Testis (tissue), 3 donors: ENCODE results near the gene RERE. TPM values are rescaled to one million over a fixed set of nuclear protein-coding genes. Genes with fewer than 3 reads are reported as not detected.

Experiments
- DNase-seq: peaks from one replicate; pipeline ENCODE4 v3.0.0-alpha.2; 2019
- H3K27ac ChIP-seq, 2 donors: fragments of 200-600 bp; sonication (generic); one replicate each; pipeline ENCODE4 v1.5.1; 2019
- H3K27me3 ChIP-seq: fragments of 200-600 bp; sonication (generic); one replicate; pipeline ENCODE4 v1.5.1; 2019
- H3K36me3 ChIP-seq: fragments of 200-600 bp; sonication (generic); one replicate; pipeline ENCODE4 v1.5.1; 2017; ENCODE audit warnings: low read depth; ENCODE audit errors: missing control alignments
- H3K4me1 ChIP-seq: fragments of 200-600 bp; sonication (generic); one replicate; pipeline ENCODE4 v1.5.1; 2019
- H3K4me3 ChIP-seq, 2 donors: fragments of 200-600 bp; sonication (generic); one replicate each; pipeline ENCODE4 v1.5.1; 2017 to 2019
- H3K9me3 ChIP-seq: fragments of 200-600 bp; sonication (generic); one replicate; pipeline ENCODE4 v1.5.1; 2017
- POLR2A ChIP-seq: fragments of 450-650 bp; IDR thresholded peaks from one replicate; pipeline ENCODE4 v1.6.1; 2017; ENCODE audit warnings: antibody characterized with exemption, mild to moderate bottlenecking, moderate library complexity
- WGBS, 2 donors: methylation state at CpG; one replicate each; pipeline ENCODE4 v1.1.5; 2018; 5-methylcytosine and 5-hydroxymethylcytosine counted together
- intact Hi-C: fragments of 100-400 bp; cut with DNase I; formaldehyde crosslinking; loops from one replicate; pipeline ENCODE4 v1.15.1; 2023; ENCODE audit warnings: low total_unique reads
- polyA plus RNA-seq: library from polyadenylated mRNA; stranded (reverse); fragments of 350-450 nt; fragmentation: Illumina TruSeq; extraction: RNeasy Lipid Tissue Mini Kit (QIAGEN cat#74804); gene quantifications from one replicate; pipeline ENCODE4 v1.2.3, GENCODE V29; 2014; ENCODE audit warnings: low read depth, low replicate concordance; ENCODE audit not compliant: insufficient read depth
- total RNA-seq, 2 donors: library from RNA; depleted of rRNA; stranded (reverse); fragments of >200 nt; gene quantifications; one replicate each; pipeline ENCODE4 v1.2.3, GENCODE V29; 2016
- TF ChIP-seq, protein P1 (sequence below), 3 experiments: fragments of 450-650 bp in 2 of 3; fragments of 200-600 bp in 1 of 3; sonication (generic) in 1 of 3; IDR thresholded peaks; one replicate each; pipeline ENCODE4 v1.5.1; 2016 to 2019; ENCODE audit warnings: antibody characterized with exemption in 3 of 3, mild to moderate bottlenecking in 2 of 3, moderate library complexity in 1 of 3

RERE gene
- total and polyA plus RNA-seq, 3 donors from 2014 or later, result 90.8 to 229 (median 203) TPM

DNA sequence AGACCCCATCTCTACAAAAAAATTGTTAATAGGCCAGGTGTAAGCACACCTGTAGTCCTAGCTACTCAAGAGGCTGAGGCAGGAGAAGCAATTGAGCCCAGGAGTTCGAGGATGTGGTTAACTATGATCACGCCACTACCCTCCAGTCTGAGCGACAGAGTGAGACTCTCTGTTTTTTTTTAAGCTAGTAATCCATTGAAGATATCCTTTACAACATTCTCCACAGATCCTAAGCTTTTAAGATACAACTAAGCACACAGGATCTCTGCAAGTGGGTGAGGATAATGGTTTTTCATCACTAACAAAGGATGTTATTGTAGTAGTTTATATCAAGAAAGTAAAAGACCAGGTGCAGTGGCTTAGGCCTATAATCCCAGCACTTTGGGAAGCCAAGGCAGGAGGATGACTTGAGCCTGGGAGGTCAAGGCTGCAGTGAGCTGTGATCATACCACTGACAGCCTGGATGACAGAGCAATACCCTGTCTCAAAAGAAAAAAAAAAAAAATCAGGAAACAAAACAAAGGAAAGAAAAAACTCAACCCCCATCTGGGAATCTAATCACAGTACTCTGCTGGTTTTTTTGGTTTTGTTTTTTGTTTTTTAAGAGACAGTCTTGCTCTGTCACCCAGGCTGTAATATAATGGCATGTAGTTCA is 166.1 kb downstream of the RERE start:
- TF ChIP-seq, protein P1, sequence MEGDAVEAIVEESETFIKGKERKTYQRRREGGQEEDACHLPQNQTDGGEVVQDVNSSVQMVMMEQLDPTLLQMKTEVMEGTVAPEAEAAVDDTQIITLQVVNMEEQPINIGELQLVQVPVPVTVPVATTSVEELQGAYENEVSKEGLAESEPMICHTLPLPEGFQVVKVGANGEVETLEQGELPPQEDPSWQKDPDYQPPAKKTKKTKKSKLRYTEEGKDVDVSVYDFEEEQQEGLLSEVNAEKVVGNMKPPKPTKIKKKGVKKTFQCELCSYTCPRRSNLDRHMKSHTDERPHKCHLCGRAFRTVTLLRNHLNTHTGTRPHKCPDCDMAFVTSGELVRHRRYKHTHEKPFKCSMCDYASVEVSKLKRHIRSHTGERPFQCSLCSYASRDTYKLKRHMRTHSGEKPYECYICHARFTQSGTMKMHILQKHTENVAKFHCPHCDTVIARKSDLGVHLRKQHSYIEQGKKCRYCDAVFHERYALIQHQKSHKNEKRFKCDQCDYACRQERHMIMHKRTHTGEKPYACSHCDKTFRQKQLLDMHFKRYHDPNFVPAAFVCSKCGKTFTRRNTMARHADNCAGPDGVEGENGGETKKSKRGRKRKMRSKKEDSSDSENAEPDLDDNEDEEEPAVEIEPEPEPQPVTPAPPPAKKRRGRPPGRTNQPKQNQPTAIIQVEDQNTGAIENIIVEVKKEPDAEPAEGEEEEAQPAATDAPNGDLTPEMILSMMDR (IDR thresholded peaks at IDR 0.05), result no peak
- TF ChIP-seq POLR2A, result no peak
- no peak for DNase-seq
- intact Hi-C loops, result no loop called here
- no peaks in the 10 kb centered on the region for H3K9me3 ChIP-seq
- peak overlapping the region in 1 of 2 donors; percentile 76 for H3K27ac ChIP-seq
- no peak overlapping the region for H3K4me3 ChIP-seq
- H3K36me3 ChIP-seq, result no peaks in the 10 kb centered on the region
- H3K27me3 ChIP-seq, result no peaks in the 10 kb centered on the region
- 82 to 83% methylated on average over 3 of the region's 3 CpGs for WGBS, 2 donors
- H3K4me1 ChIP-seq, result peaks cover 27% of the 10 kb centered on the region

DNA sequence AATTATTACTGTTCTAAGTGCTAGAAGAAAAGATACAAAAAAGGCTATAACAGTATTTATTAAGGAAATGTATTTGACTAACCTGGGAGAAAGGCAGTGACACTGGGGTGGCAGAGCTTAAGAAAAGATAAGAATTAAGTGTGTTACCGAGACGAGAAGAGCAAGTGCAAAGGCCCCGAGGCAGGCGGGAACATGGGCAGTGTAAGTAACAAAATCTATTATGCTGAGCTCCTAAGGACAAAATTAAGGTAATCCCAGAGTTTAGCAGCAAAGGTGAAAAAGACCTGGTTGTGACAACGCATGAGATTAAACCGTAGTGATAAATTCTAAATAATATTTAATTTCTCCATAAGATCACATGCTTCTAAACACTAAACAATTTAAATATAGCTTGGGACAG is 167.6 kb downstream of the RERE start:
- no peaks in the 10 kb centered on the region for H3K9me3 ChIP-seq
- H3K27me3 ChIP-seq, result no peaks in the 10 kb centered on the region
- TF ChIP-seq, protein P1 (IDR thresholded peaks at IDR 0.05), result no peak
- no peak for TF ChIP-seq POLR2A
- 96 to 97% methylated on average over 6 of the region's 6 CpGs for WGBS, 2 donors
- no peak overlapping the region for H3K27ac ChIP-seq
- no peaks in the 10 kb centered on the region for H3K36me3 ChIP-seq
- H3K4me3 ChIP-seq, result no peak overlapping the region
- peaks cover 27% of the 10 kb centered on the region for H3K4me1 ChIP-seq
- DNase-seq, result no peak
- intact Hi-C loops, result no loop called here

DNA sequence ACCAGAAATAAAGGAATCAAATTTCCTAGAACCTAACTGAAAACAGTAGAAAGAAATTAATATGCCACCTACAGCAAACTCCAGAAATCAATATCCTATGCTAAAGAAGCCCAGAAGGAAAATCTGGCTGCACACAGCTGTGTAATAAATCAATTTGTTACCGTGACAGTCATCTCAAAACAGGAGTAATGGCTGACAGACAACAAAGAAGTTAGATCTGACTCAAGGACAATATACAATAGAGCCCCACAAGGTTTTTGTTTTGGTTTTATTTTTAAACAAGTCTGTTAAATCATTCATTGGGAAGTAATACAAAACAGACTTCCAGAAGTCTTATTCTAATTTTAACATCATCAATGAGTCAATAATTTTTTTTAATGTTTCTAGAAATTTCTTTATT is 168.4 kb downstream of the RERE start:
- DNase-seq, result no peak
- 50 to 59% methylated on average over 1 of the region's 1 CpG for WGBS, 2 donors
- intact Hi-C loops, result no loop called here

DNA sequence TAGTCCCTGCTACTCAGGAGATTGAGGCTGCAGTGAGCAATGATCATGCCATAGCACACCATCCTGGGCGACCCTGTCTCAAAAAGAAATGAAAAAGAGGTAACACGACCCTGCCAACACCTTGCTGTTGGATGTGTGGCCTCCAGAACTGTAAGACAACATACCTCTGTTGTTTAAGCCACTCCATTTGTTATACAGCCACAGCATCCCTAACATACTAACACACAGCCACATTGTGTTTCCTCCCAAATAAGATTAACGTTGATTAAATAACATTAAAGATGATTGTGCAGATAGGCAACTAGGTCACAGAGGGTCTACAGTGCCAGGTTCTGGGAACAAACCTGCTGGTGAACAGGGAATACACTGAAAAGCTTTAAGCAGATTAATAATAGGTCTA is 170.4 kb downstream of the RERE start:
- H3K27me3 ChIP-seq, result no peaks in the 10 kb centered on the region
- WGBS, 2 donors, result 83 to 90% methylated on average over 3 of the region's 3 CpGs

More for the DNA sequence above, 168.4 kb downstream of the RERE start:
- Histone ChIP-seq H3K27ac (no peak overlapping the region), H3K9me3 (no peaks in the 10 kb centered on the region), H3K36me3 (no peaks in the 10 kb centered on the region), H3K4me3 (no peak overlapping the region), H3K27me3 (no peaks in the 10 kb centered on the region), H3K4me1 (peaks cover 27% of the 10 kb centered on the region)
- TF ChIP-seq, protein P1 (IDR thresholded peaks at IDR 0.05), result no peak
- TF ChIP-seq POLR2A, result no peak

More for the DNA sequence above, 170.4 kb downstream of the RERE start:
- Histone ChIP-seq H3K4me3 (no peak overlapping the region), H3K27ac (no peak overlapping the region), H3K36me3 (no peaks in the 10 kb centered on the region), H3K9me3 (no peaks in the 10 kb centered on the region), H3K4me1 (peaks cover 8% of the 10 kb centered on the region)
- intact Hi-C loops, result no loop called here
- no peak for TF ChIP-seq POLR2A
- TF ChIP-seq, protein P1 (IDR thresholded peaks at IDR 0.05), result no peak
- DNase-seq, result no peak
